HCT116 (cell line): ENCODE results near the gene GLIPR2. TPM values are rescaled to one million over a fixed set of nuclear protein-coding genes. Genes with fewer than 3 reads are reported as not detected.
"Not testable (repeated sequence)": the region's sequence is repeated elsewhere in the genome, so short reads cannot be mapped to it uniquely, and the experiment has no call there.

Experiments used
- ATAC-seq: fragments of 200-7000 bp; cut with Tn5 transposase; 2 replicates; pipeline ENCODE4 v1.9.1; 2020; ENCODE audit warnings: mild to moderate bottlenecking, moderate library complexity
- BruUV-seq: library from RNA; stranded (reverse); fragments of 400-500 nt; replicated peaks from 2 replicates; lab custom pipeline; 2021; lab: Mats Ljungman, UMichigan
- CTCF ChIA-PET: fragments of 300-600 bp; sonication (Branson Sonifier 250); formaldehyde crosslinking; loops from one replicate; lab custom pipeline; 2021; ENCODE audit warnings: antibody characterized with exemption; lab: Charles Lee
- POLR2A ChIA-PET: fragments of 300-600, 350-600 bp; sonication (Branson Sonifier 250); formaldehyde crosslinking; loops from one replicate; lab custom pipeline; 2021; ENCODE audit warnings: antibody characterized with exemption; lab: Charles Lee
- RAD21 ChIA-PET, 2 experiments: fragments of 300-600 bp; sonication (Branson Sonifier 250); formaldehyde crosslinking; loops; one replicate each; lab custom pipeline; 2023; ENCODE audit warnings: low total read pairs in 2 of 2; ENCODE audit not compliant: uncharacterized antibody in 2 of 2, unreplicated experiment in 2 of 2, low non-redundant PET in 1 of 2; lab: Charles Lee
- DNase-seq: peaks from one replicate; pipeline ENCODE4 v3.0.0-alpha.2; 2010; ENCODE audit warnings: low read depth, low spot score
- H2AFZ ChIP-seq: fragments of 200-600 bp; shearing (Covaris generic), sonication (generic); 2 replicates; pipeline ENCODE4 v1.6.1; 2017; ENCODE audit warnings: low read depth, mixed run types, mixed read lengths, antibody characterized with exemption, low read length; ENCODE audit not compliant: poor library complexity, severe bottlenecking
- H3K27ac ChIP-seq: 2 replicates; pipeline ENCODE4 v1.5.1; 2012; ENCODE audit warnings: low read depth, low read length
- H3K27me3 ChIP-seq: fragments of 200-600 bp; sonication (generic); 2 replicates; pipeline ENCODE4 v1.6.1; 2016; ENCODE audit warnings: mixed run types, low read length, mixed read lengths; ENCODE audit not compliant: insufficient read depth
- H3K36me3 ChIP-seq, 2 experiments: fragments of 200-500 bp in 1 of 2; fragments of 200-600 bp in 1 of 2; sonication (Bioruptor generic) in 1 of 2; sonication (generic) in 1 of 2; 2 replicates each; pipeline versions ENCODE4 v1.5.1 to v1.6.1; 2014 to 2016; ENCODE audit warnings: low read length in 2 of 2, inconsistent platforms in 1 of 2, mixed read lengths in 1 of 2, mixed run types in 1 of 2; ENCODE audit not compliant: insufficient read depth in 2 of 2, control insufficient read depth in 1 of 2
- H3K4me1 ChIP-seq, 2 experiments: fragments of 200-600 bp in 1 of 2; sonication (generic) in 1 of 2; 2 replicates each; pipeline versions ENCODE4 v1.5.1 to v1.6.1; 2012 to 2017; ENCODE audit warnings: low read length in 2 of 2, inconsistent platforms in 1 of 2, mild to moderate bottlenecking in 1 of 2, mixed read lengths in 1 of 2, mixed run types in 1 of 2, moderate library complexity in 1 of 2; ENCODE audit not compliant: insufficient read depth in 2 of 2, control insufficient read depth in 1 of 2
- H3K4me2 ChIP-seq: fragments of 200-600 bp; sonication (generic); 2 replicates; pipeline ENCODE4 v1.6.1; 2017; ENCODE audit warnings: mixed run types, low read length, mixed read lengths
- H3K4me3 ChIP-seq, 2 experiments: fragments of 200-600 bp in 1 of 2; sonication (generic) in 1 of 2; replicated peaks in 1 of 2; 2 replicates each; pipeline ENCODE4 v1.5.1; 2011 to 2016; ENCODE audit warnings: low read length in 2 of 2, control low read depth in 1 of 2, low read depth in 1 of 2, mild to moderate bottlenecking in 1 of 2, mixed read lengths in 1 of 2, mixed run types in 1 of 2
- H3K79me2 ChIP-seq: fragments of 200-600 bp; sonication (generic); 2 replicates; pipeline ENCODE4 v1.6.1; 2017; ENCODE audit warnings: mild to moderate bottlenecking, mixed run types, low read length, moderate library complexity, mixed read lengths; ENCODE audit not compliant: insufficient read depth
- H3K9ac ChIP-seq: fragments of 200-600 bp; sonication (generic); 2 replicates; pipeline ENCODE4 v1.6.1; 2016; ENCODE audit warnings: low read length, mixed read lengths
- H3K9me2 ChIP-seq: fragments of 200-600 bp; sonication (generic), shearing (Covaris generic); 2 replicates; pipeline ENCODE4 v1.6.1; 2017; ENCODE audit warnings: mixed run types, mild to moderate bottlenecking, moderate library complexity; ENCODE audit not compliant: insufficient read depth
- H3K9me3 ChIP-seq, 2 experiments: fragments of 200-500 bp in 1 of 2; fragments of 200-600 bp in 1 of 2; sonication (Bioruptor generic) in 1 of 2; sonication (generic) in 1 of 2; 2 replicates each; pipeline ENCODE4 v1.6.1; 2014 to 2017; ENCODE audit warnings: low read length in 2 of 2, mixed read lengths in 2 of 2, inconsistent platforms in 1 of 2, low read depth in 1 of 2, mild to moderate bottlenecking in 1 of 2, mixed run types in 1 of 2, moderate library complexity in 1 of 2; ENCODE audit not compliant: control insufficient read depth in 1 of 2, insufficient read depth in 1 of 2
- H4K20me1 ChIP-seq: fragments of 200-600 bp; sonication (generic), shearing (Covaris generic); 2 replicates; pipeline ENCODE4 v1.6.1; 2017; ENCODE audit warnings: mixed run types, mild to moderate bottlenecking, moderate library complexity; ENCODE audit not compliant: insufficient read depth
- CBX3 ChIP-seq: IDR thresholded peaks from 2 replicates; pipeline ENCODE4 v1.6.1; 2012; ENCODE audit warnings: low read depth
- CEBPB ChIP-seq: IDR thresholded peaks from 2 replicates; pipeline ENCODE4 v1.6.1; 2012; ENCODE audit warnings: low read depth
- EGR1 ChIP-seq: IDR thresholded peaks from 2 replicates; pipeline ENCODE4 v1.6.1; 2012; ENCODE audit warnings: low read depth
- ELF1 ChIP-seq: IDR thresholded peaks from 2 replicates; pipeline ENCODE4 v1.6.1; 2012; ENCODE audit warnings: low read depth, borderline replicate concordance
- EZH2phosphoT487 ChIP-seq: fragments of 200-600 bp; IDR thresholded peaks from 2 replicates; pipeline ENCODE4 v1.6.1; 2018; ENCODE audit warnings: antibody characterized with exemption, borderline replicate concordance
- FOSL1 ChIP-seq: IDR thresholded peaks from 2 replicates; pipeline ENCODE4 v1.6.1; 2012; ENCODE audit warnings: low read depth
- POLR2A ChIP-seq: IDR thresholded peaks from 2 replicates; pipeline ENCODE4 v1.7.0; 2011; ENCODE audit warnings: borderline replicate concordance; ENCODE audit not compliant: insufficient read depth, insufficient read length; ENCODE audit errors: extremely low read depth
- POLR2AphosphoS5 ChIP-seq: IDR thresholded peaks from 2 replicates; pipeline ENCODE4 v1.6.1; 2011; ENCODE audit warnings: mild to moderate bottlenecking, low read depth, low read length, moderate library complexity
- RAD21 ChIP-seq: IDR thresholded peaks from 2 replicates; pipeline ENCODE4 v1.6.1; 2012; ENCODE audit warnings: low read depth, mild to moderate bottlenecking
- SIN3A ChIP-seq: IDR thresholded peaks from 2 replicates; pipeline ENCODE4 v1.6.1; 2012; ENCODE audit warnings: low read depth
- SRF ChIP-seq: IDR thresholded peaks from 2 replicates; pipeline ENCODE4 v1.6.1; 2012; ENCODE audit warnings: low read depth
- TCF7L2 ChIP-seq: IDR thresholded peaks from 2 replicates; pipeline ENCODE4 v1.7.0; 2011; ENCODE audit warnings: borderline replicate concordance, inconsistent platforms; ENCODE audit not compliant: insufficient read depth, insufficient read length; ENCODE audit errors: extremely low read depth
- YY1 ChIP-seq: IDR thresholded peaks from 2 replicates; pipeline ENCODE4 v1.6.1; 2011; ENCODE audit warnings: low read length, low read depth, moderate library complexity, mild to moderate bottlenecking; ENCODE audit not compliant: insufficient replicate concordance; ENCODE audit errors: extremely low read depth
- ZFX ChIP-seq: fragments of 450-650 bp; IDR thresholded peaks from 2 replicates; pipeline ENCODE4 v1.6.1; 2017
- ZNF274 ChIP-seq: fragments of 200-500 bp; sonication (Bioruptor generic); IDR thresholded peaks from 2 replicates; pipeline ENCODE4 v1.6.1; 2014; ENCODE audit warnings: mild to moderate bottlenecking, low read depth, low read length, inconsistent platforms
- intact Hi-C: fragments of 100-400 bp; cut with micrococcal nuclease; formaldehyde crosslinking; loops from 2 replicates; pipeline ENCODE4 v1.10.0; 2022
- total RNA-seq: library from RNA; stranded (reverse); gene quantifications from one replicate; pipeline ENCODE4 v1.2.1, GENCODE V29; 2021; ENCODE audit not compliant: unreplicated experiment
- TF ChIP-seq, protein P1 (sequence below): IDR thresholded peaks from 2 replicates; pipeline ENCODE4 v1.6.1; 2012
- TF ChIP-seq, protein P2 (sequence below): IDR thresholded peaks from 2 replicates; pipeline ENCODE4 v1.6.1; 2011; ENCODE audit warnings: mild to moderate bottlenecking, low read length, moderate library complexity; ENCODE audit not compliant: insufficient replicate concordance; ENCODE audit errors: extremely low read depth
- TF ChIP-seq, protein P3 (sequence below): IDR thresholded peaks from 2 replicates; pipeline ENCODE4 v1.6.1; 2012; ENCODE audit warnings: low read depth

GLIPR2 gene
- total RNA-seq, 1 experiment from 2014 or later = 14.5 TPM

- ChIA-PET POLR2A (interaction anchor here (1.5 kb wide), 1 partner anchor 16 kb away, joined by 4 read pairs; the partner anchor contains the start of gene CLTA), RAD21 (no interaction called here), CTCF (no interaction called here)
- no peak overlapping the region for H3K4me2 ChIP-seq
- H3K9ac ChIP-seq = no peak overlapping the region
- no peak for ATAC-seq
- no peak overlapping the region for H3K4me3 ChIP-seq
- no peak for DNase-seq
- H3K9me3 ChIP-seq = no peaks in the 10 kb centered on the region
- intact Hi-C loops = no loop called here
- H3K36me3 ChIP-seq = no peaks in the 10 kb centered on the region
- TF ChIP-seq, protein P1, sequence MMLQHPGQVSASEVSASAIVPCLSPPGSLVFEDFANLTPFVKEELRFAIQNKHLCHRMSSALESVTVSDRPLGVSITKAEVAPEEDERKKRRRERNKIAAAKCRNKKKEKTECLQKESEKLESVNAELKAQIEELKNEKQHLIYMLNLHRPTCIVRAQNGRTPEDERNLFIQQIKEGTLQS = no peak
- no peak for TF ChIP-seq CEBPB
- TF ChIP-seq RAD21 = no peak
- no peak for TF ChIP-seq SIN3A
- no peak for TF ChIP-seq ZNF274
- TF ChIP-seq, protein P2, sequence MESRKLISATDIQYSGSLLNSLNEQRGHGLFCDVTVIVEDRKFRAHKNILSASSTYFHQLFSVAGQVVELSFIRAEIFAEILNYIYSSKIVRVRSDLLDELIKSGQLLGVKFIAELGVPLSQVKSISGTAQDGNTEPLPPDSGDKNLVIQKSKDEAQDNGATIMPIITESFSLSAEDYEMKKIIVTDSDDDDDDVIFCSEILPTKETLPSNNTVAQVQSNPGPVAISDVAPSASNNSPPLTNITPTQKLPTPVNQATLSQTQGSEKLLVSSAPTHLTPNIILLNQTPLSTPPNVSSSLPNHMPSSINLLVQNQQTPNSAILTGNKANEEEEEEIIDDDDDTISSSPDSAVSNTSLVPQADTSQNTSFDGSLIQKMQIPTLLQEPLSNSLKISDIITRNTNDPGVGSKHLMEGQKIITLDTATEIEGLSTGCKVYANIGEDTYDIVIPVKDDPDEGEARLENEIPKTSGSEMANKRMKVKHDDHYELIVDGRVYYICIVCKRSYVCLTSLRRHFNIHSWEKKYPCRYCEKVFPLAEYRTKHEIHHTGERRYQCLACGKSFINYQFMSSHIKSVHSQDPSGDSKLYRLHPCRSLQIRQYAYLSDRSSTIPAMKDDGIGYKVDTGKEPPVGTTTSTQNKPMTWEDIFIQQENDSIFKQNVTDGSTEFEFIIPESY = no peak
- TF ChIP-seq CBX3 = no peak
- TF ChIP-seq, protein P3, sequence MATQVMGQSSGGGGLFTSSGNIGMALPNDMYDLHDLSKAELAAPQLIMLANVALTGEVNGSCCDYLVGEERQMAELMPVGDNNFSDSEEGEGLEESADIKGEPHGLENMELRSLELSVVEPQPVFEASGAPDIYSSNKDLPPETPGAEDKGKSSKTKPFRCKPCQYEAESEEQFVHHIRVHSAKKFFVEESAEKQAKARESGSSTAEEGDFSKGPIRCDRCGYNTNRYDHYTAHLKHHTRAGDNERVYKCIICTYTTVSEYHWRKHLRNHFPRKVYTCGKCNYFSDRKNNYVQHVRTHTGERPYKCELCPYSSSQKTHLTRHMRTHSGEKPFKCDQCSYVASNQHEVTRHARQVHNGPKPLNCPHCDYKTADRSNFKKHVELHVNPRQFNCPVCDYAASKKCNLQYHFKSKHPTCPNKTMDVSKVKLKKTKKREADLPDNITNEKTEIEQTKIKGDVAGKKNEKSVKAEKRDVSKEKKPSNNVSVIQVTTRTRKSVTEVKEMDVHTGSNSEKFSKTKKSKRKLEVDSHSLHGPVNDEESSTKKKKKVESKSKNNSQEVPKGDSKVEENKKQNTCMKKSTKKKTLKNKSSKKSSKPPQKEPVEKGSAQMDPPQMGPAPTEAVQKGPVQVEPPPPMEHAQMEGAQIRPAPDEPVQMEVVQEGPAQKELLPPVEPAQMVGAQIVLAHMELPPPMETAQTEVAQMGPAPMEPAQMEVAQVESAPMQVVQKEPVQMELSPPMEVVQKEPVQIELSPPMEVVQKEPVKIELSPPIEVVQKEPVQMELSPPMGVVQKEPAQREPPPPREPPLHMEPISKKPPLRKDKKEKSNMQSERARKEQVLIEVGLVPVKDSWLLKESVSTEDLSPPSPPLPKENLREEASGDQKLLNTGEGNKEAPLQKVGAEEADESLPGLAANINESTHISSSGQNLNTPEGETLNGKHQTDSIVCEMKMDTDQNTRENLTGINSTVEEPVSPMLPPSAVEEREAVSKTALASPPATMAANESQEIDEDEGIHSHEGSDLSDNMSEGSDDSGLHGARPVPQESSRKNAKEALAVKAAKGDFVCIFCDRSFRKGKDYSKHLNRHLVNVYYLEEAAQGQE = no peak
- TF ChIP-seq POLR2A = no peak
- no peak for TF ChIP-seq POLR2AphosphoS5
- TF ChIP-seq FOSL1 = no peak
- TF ChIP-seq TCF7L2 = no peak
- TF ChIP-seq ZFX = no peak
- no peak for TF ChIP-seq SRF
- TF ChIP-seq EGR1 = no peak
- TF ChIP-seq ELF1 = no peak
- TF ChIP-seq YY1 = no peak
- TF ChIP-seq EZH2phosphoT487 = no peak
- no peak overlapping the region for H3K27ac ChIP-seq
- H3K4me1 ChIP-seq = no peaks in the 10 kb centered on the region
- H2AFZ ChIP-seq = no peak overlapping the region
- no peaks in the 10 kb centered on the region for H3K27me3 ChIP-seq
- no TSS peak for BruUV-seq
- H3K79me2 ChIP-seq = no peaks in the 10 kb centered on the region
- H3K9me2 ChIP-seq = no peaks in the 10 kb centered on the region
- H4K20me1 ChIP-seq = no peaks in the 10 kb centered on the region
These were observed 38.2 kb downstream of the GLIPR2 start for GRCh38 chr9:36174731-36175130.

GRCh38 chr9:36175209-36175608 is 38.7 kb downstream of the GLIPR2 start:
- ATAC-seq, H3K4me1 ChIP-seq, H4K20me1 ChIP-seq, H3K9ac ChIP-seq, H3K9me2 ChIP-seq, H3K27me3 ChIP-seq, H3K27ac ChIP-seq, H3K4me2 ChIP-seq, H3K79me2 ChIP-seq, intact Hi-C loops, BruUV-seq, H2AFZ ChIP-seq, RAD21 ChIA-PET, H3K9me3 ChIP-seq, H3K36me3 ChIP-seq, H3K4me3 ChIP-seq, DNase-seq: not testable (repeated sequence)
- ChIA-PET CTCF (interaction anchor here (0.6 kb wide), 1 partner anchor 280 kb away, joined by 3 read pairs; no protein-coding TSS in a partner anchor), POLR2A (interaction anchor here (0.7 kb wide), 1 partner anchor 8 kb away, joined by 4 read pairs; no protein-coding TSS in a partner anchor)
